ENCODE data around the gene FAP. TPM values are rescaled to one million over a fixed set of nuclear protein-coding genes. Genes with fewer than 3 reads are reported as not detected.

Gene FAP
- total and polyA plus RNA-seq, 2 donors (not counting 3 experiments of a cell fraction or from before 2014, with no cell fraction given): 1.1 TPM; not detected in 1

DNA sequence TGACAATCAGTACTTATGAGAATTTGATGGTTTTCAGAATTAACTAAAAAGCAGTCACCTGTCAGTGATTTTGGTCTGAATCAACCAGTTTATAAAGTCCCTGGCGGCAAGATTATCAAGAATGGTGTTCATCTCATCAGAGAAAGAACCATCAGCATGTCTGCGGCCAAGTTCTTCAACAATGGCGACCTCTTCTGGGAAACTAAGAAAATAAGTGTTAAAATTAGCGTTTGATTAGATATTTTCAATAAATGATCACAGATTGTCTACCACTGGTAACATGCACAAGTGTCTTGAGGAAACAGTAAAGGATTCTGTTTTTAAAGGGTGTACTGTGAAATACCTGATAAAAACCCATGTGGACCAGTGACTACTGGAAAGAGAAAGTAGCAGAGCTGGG is 99.3 kb downstream of the FAP start:
- dilution Hi-C loops (cut with MboI; ENCODE audit: extremely low pct_ligation_motif_present, low sequenced_read_pairs): no loop called here
- Histone ChIP-seq H3K27ac (ENCODE audit: insufficient read depth, low read depth, low read length) (no peak overlapping the region), H3K4me1 (ENCODE audit: control insufficient read depth, extremely low read depth, insufficient read depth, low read length) (no peaks in the 10 kb centered on the region), H3K9ac (replicated peaks; ENCODE audit: extremely low read depth, insufficient read depth, low read length) (no peak overlapping the region), H3K9me3 (replicated peaks; ENCODE audit: control insufficient read depth, insufficient read depth, low read length) (no peaks in the 10 kb centered on the region), H3K4me2 (ENCODE audit: insufficient read depth, low read length) (no peak overlapping the region), H3K36me3 (ENCODE audit: control insufficient read depth in 2 of 2, extremely low read depth in 1 of 2, insufficient read depth in 2 of 2, low read length in 2 of 2) (no peaks in the 10 kb centered on the region), H3K4me3 (replicated peaks in 1 of 3; ENCODE audit: insufficient read depth in 1 of 3, low read depth in 1 of 3, low read length in 3 of 3) (no peak overlapping the region), H3K79me2 (ENCODE audit: control insufficient read depth, insufficient read depth, low read length) (no peaks in the 10 kb centered on the region), H4K20me1 (replicated peaks; ENCODE audit: control insufficient read depth, extremely low read depth, insufficient read depth, low read length) (no peaks in the 10 kb centered on the region), H3K27me3 (ENCODE audit: control insufficient read depth in 2 of 2, insufficient read depth in 2 of 2, low read length in 2 of 2) (peaks cover 5 to 7% of the 10 kb centered on the region in 2 experiments), H2AFZ (ENCODE audit: low read depth, low read length) (no peak overlapping the region), H3K9me1 (replicated peaks; ENCODE audit: control insufficient read depth, extremely low read depth, insufficient read depth, low read length) (no peaks in the 10 kb centered on the region)
- TF ChIP-seq, protein P1, sequence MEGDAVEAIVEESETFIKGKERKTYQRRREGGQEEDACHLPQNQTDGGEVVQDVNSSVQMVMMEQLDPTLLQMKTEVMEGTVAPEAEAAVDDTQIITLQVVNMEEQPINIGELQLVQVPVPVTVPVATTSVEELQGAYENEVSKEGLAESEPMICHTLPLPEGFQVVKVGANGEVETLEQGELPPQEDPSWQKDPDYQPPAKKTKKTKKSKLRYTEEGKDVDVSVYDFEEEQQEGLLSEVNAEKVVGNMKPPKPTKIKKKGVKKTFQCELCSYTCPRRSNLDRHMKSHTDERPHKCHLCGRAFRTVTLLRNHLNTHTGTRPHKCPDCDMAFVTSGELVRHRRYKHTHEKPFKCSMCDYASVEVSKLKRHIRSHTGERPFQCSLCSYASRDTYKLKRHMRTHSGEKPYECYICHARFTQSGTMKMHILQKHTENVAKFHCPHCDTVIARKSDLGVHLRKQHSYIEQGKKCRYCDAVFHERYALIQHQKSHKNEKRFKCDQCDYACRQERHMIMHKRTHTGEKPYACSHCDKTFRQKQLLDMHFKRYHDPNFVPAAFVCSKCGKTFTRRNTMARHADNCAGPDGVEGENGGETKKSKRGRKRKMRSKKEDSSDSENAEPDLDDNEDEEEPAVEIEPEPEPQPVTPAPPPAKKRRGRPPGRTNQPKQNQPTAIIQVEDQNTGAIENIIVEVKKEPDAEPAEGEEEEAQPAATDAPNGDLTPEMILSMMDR (IDR thresholded peaks at IDR 0.05; ENCODE audit: extremely low read depth in 1 of 2, insufficient read depth in 1 of 2, low read depth in 1 of 2, low read length in 2 of 2): no peak
- TF ChIP-seq, protein P2, sequence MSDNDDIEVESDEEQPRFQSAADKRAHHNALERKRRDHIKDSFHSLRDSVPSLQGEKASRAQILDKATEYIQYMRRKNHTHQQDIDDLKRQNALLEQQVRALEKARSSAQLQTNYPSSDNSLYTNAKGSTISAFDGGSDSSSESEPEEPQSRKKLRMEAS (IDR thresholded peaks at IDR 0.05; ENCODE audit: insufficient read depth, insufficient read length): no peak
- no peak for TF ChIP-seq JUN (IDR thresholded peaks at IDR 0.05; ENCODE audit: borderline replicate concordance, insufficient read depth, insufficient read length, low read depth)
- no peak for TF ChIP-seq MYC (IDR thresholded peaks at IDR 0.05; ENCODE audit: low read depth, low read length)
- TF ChIP-seq POLR2A (IDR thresholded peaks at IDR 0.05; ENCODE audit: low read depth, low read length): no peak
- BruUV-seq (replicated peaks): no TSS peak
- ChIA-PET POLR2A (no interaction called here), CTCF (interaction anchor here (1.4 to 4.6 kb wide), 6 partner anchors 9 to 557 kb away, joined by 4 to 15 read pairs (median 8); partner anchors contain the start of gene GCG)
- intact Hi-C loops (cut with micrococcal nuclease): loop anchor here (5.0 kb wide), 1 partner anchor 557 kb away; no protein-coding TSS in a partner anchor
- FAIRE-seq (no peak), DNase-seq (ENCODE audit: low read depth, low spot score) (no peak)

DNA sequence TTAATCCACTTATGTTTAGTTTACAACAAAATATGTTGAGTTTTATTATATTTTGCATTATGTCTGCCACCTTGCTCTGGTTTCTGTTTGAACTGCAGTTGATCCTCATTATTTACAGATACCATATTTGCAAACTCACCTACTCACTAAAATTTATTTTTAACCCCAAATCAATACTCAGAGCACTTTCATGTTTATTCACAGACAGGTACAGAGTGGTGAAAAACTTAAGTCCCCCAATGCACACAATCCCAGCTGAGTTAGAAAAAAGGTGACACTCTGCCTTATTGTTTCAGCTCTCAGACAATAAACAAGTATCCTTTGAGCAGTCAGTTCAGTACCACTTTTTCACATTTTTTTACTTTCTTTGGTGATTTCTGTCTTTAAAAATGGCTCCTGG is 104.9 kb downstream of the FAP start:
- CTCF ChIA-PET: interaction anchor here (0.7 to 2.6 kb wide), 5 partner anchors 10 to 160 kb away, joined by 3 to 9 read pairs (median 3); partner anchors contain the start of gene GCG
- dilution Hi-C loops (cut with MboI; ENCODE audit: extremely low pct_ligation_motif_present, low sequenced_read_pairs): no loop called here

More for the DNA sequence above, 104.9 kb downstream of the FAP start:
- Histone ChIP-seq H3K4me3 (replicated peaks in 1 of 3; ENCODE audit: insufficient read depth in 1 of 3, low read depth in 1 of 3, low read length in 3 of 3) (no peak overlapping the region), H3K79me2 (ENCODE audit: control insufficient read depth, insufficient read depth, low read length) (no peaks in the 10 kb centered on the region), H2AFZ (ENCODE audit: low read depth, low read length) (no peak overlapping the region), H3K9me1 (replicated peaks; ENCODE audit: control insufficient read depth, extremely low read depth, insufficient read depth, low read length) (no peaks in the 10 kb centered on the region), H3K9me3 (replicated peaks; ENCODE audit: control insufficient read depth, insufficient read depth, low read length) (no peaks in the 10 kb centered on the region), H3K4me1 (ENCODE audit: control insufficient read depth, extremely low read depth, insufficient read depth, low read length) (no peaks in the 10 kb centered on the region), H3K27ac (ENCODE audit: insufficient read depth, low read depth, low read length) (no peak overlapping the region), H3K9ac (replicated peaks; ENCODE audit: extremely low read depth, insufficient read depth, low read length) (no peak overlapping the region), H3K36me3 (ENCODE audit: control insufficient read depth in 2 of 2, extremely low read depth in 1 of 2, insufficient read depth in 2 of 2, low read length in 2 of 2) (no peaks in the 10 kb centered on the region), H3K27me3 (ENCODE audit: control insufficient read depth in 2 of 2, insufficient read depth in 2 of 2, low read length in 2 of 2) (peaks cover 0 to 3% of the 10 kb centered on the region in 2 experiments), H3K4me2 (ENCODE audit: insufficient read depth, low read length) (no peak overlapping the region), H4K20me1 (replicated peaks; ENCODE audit: control insufficient read depth, extremely low read depth, insufficient read depth, low read length) (no peaks in the 10 kb centered on the region)
- no peak for DNase-seq (ENCODE audit: low read depth, low spot score)
- no TSS peak for BruUV-seq (replicated peaks)
- FAIRE-seq: no peak
- TF ChIP-seq POLR2A (IDR thresholded peaks at IDR 0.05; ENCODE audit: low read depth, low read length): no peak
- no peak for TF ChIP-seq FOS (IDR thresholded peaks at IDR 0.05; ENCODE audit: borderline replicate concordance, insufficient read depth, low read length)
- TF ChIP-seq JUN (IDR thresholded peaks at IDR 0.05; ENCODE audit: borderline replicate concordance, insufficient read depth, insufficient read length, low read depth): no peak
- no peak for TF ChIP-seq MYC (IDR thresholded peaks at IDR 0.05; ENCODE audit: low read depth, low read length)
- TF ChIP-seq, protein P1 (IDR thresholded peaks at IDR 0.05; ENCODE audit: extremely low read depth in 1 of 2, insufficient read depth in 1 of 2, low read depth in 1 of 2, low read length in 2 of 2): no peak
- no peak for TF ChIP-seq EZH2 (IDR thresholded peaks at IDR 0.05; ENCODE audit: borderline replicate concordance, low read depth, low read length, severe bottlenecking)
- no peak for TF ChIP-seq GATA2 (IDR thresholded peaks at IDR 0.05; ENCODE audit: insufficient read depth, insufficient read length, low read depth, low read length)
- TF ChIP-seq POLR2AphosphoS5 (IDR thresholded peaks at IDR 0.05; ENCODE audit: insufficient read depth, low read depth, low read length): no peak
- TF ChIP-seq, protein P2 (IDR thresholded peaks at IDR 0.05; ENCODE audit: insufficient read depth, insufficient read length): no peak
- intact Hi-C loops (cut with micrococcal nuclease): no loop called here
- POLR2A ChIA-PET: no interaction called here
